ENCODE results near the gene PFDN6.

Gene PFDN6

GRCh38 chr6:33317669-33318425 lies 28.4 kb downstream of the PFDN6 start, which contains the start of gene ZBTB22:
ZBTB22 (minus strand) TSS chr6:33317744; CDS start chr6:33316916, 828 bp downstream.
- Histone ChIP-seq H3K4me3 (ENCODE audit: low read length) (peak within 1 kb of the TSS; percentile 61; the same call in 1 of the 2 replicates), H3K4me1 (ENCODE audit: control insufficient read depth, insufficient read depth, low read length) (peaks cover 6% of the 10 kb centered on the region; the same call in 1 of the 2 replicates), H3K36me3 (ENCODE audit: control insufficient read depth, insufficient read depth, low read length) (peaks cover 22% of the 10 kb centered on the region), H3K27ac (ENCODE audit: low read length) (no peak within 1 kb of the TSS), H3K27me3 (ENCODE audit: control insufficient read depth, insufficient read depth, low read length) (no peaks in the 10 kb centered on the region), H3K9me3 (ENCODE audit: control insufficient read depth, insufficient read depth, low read length) (no peaks in the 10 kb centered on the region)
- no CpG with 5 or more reads among the region's 44 CpGs for WGBS (ENCODE audit: insufficient coverage, insufficient read length)
- peak; percentile 96 for DNase-seq (ENCODE audit: low read depth, low spot score)

- H3K9me3 ChIP-seq (ENCODE audit: control insufficient read depth, insufficient read depth, low read length), result no peaks in the 10 kb centered on the region
- no CpG with 5 or more reads among the region's 8 CpGs for WGBS (ENCODE audit: insufficient coverage, insufficient read length)
- no peaks in the 10 kb centered on the region for H3K27me3 ChIP-seq (ENCODE audit: control insufficient read depth, insufficient read depth, low read length)
- H3K27ac ChIP-seq (ENCODE audit: low read length), result no peak overlapping the region
- H3K36me3 ChIP-seq (ENCODE audit: control insufficient read depth, insufficient read depth, low read length), result peaks cover 22% of the 10 kb centered on the region
- H3K4me1 ChIP-seq (ENCODE audit: control insufficient read depth, insufficient read depth, low read length), result peaks cover 6% of the 10 kb centered on the region; the same call in 1 of the 2 replicates
- no peak for DNase-seq (ENCODE audit: low read depth, low spot score)
- no peak overlapping the region for H3K4me3 ChIP-seq (ENCODE audit: low read length)
Measured at GRCh38 chr6:33318426-33319073, 29.1 kb downstream of the PFDN6 start.

GRCh38 chr6:33319939-33320314 lies 30.5 kb downstream of the PFDN6 start:
- Histone ChIP-seq H3K4me1 (ENCODE audit: control insufficient read depth, insufficient read depth, low read length) (peaks cover 6% of the 10 kb centered on the region; the same call in 1 of the 2 replicates), H3K27me3 (ENCODE audit: control insufficient read depth, insufficient read depth, low read length) (no peaks in the 10 kb centered on the region), H3K36me3 (ENCODE audit: control insufficient read depth, insufficient read depth, low read length) (peaks cover 22% of the 10 kb centered on the region), H3K9me3 (ENCODE audit: control insufficient read depth, insufficient read depth, low read length) (no peaks in the 10 kb centered on the region), H3K27ac (ENCODE audit: low read length) (no peak overlapping the region), H3K4me3 (ENCODE audit: low read length) (no peak overlapping the region)
- WGBS (ENCODE audit: insufficient coverage, insufficient read length), result no CpG with 5 or more reads among the region's 3 CpGs
- DNase-seq (ENCODE audit: low read depth, low spot score), result no peak

GRCh38 chr6:33320315-33321181 lies 31.1 kb downstream of the PFDN6 start:
- H3K36me3 ChIP-seq (ENCODE audit: control insufficient read depth, insufficient read depth, low read length), result peaks cover 22% of the 10 kb centered on the region
- H3K4me1 ChIP-seq (ENCODE audit: control insufficient read depth, insufficient read depth, low read length), result peaks cover 4% of the 10 kb centered on the region; the same call in 1 of the 2 replicates
- no CpG with 5 or more reads among the region's 32 CpGs for WGBS (ENCODE audit: insufficient coverage, insufficient read length)
- H3K9me3 ChIP-seq (ENCODE audit: control insufficient read depth, insufficient read depth, low read length), result no peaks in the 10 kb centered on the region
- no peaks in the 10 kb centered on the region for H3K27me3 ChIP-seq (ENCODE audit: control insufficient read depth, insufficient read depth, low read length)
- H3K4me3 ChIP-seq (ENCODE audit: low read length), result no peak overlapping the region
- DNase-seq (ENCODE audit: low read depth, low spot score), result no peak
- H3K27ac ChIP-seq (ENCODE audit: low read length), result no peak overlapping the region

GRCh38 chr6:33321227-33321626 lies 31.8 kb downstream of the PFDN6 start:
- DNase-seq (ENCODE audit: low read depth, low spot score), result no peak
- no peak overlapping the region for H3K27ac ChIP-seq (ENCODE audit: low read length)
- H3K27me3 ChIP-seq (ENCODE audit: control insufficient read depth, insufficient read depth, low read length), result no peaks in the 10 kb centered on the region
- H3K4me1 ChIP-seq (ENCODE audit: control insufficient read depth, insufficient read depth, low read length), result peaks cover 4% of the 10 kb centered on the region; the same call in 1 of the 2 replicates
- peaks cover 22% of the 10 kb centered on the region for H3K36me3 ChIP-seq (ENCODE audit: control insufficient read depth, insufficient read depth, low read length)
- no CpG with 5 or more reads among the region's 9 CpGs for WGBS (ENCODE audit: insufficient coverage, insufficient read length)
- no peak overlapping the region for H3K4me3 ChIP-seq (ENCODE audit: low read length)
- no peaks in the 10 kb centered on the region for H3K9me3 ChIP-seq (ENCODE audit: control insufficient read depth, insufficient read depth, low read length)

- no CpG with 5 or more reads among the region's 12 CpGs for WGBS (ENCODE audit: insufficient coverage, insufficient read length)
- Histone ChIP-seq H3K4me3 (ENCODE audit: low read length) (peak overlapping the region; percentile 64; the same call in 1 of the 2 replicates), H3K27ac (ENCODE audit: low read length) (no peak overlapping the region), H3K9me3 (ENCODE audit: control insufficient read depth, insufficient read depth, low read length) (no peaks in the 10 kb centered on the region), H3K4me1 (ENCODE audit: control insufficient read depth, insufficient read depth, low read length) (peaks cover 4% of the 10 kb centered on the region; the same call in 1 of the 2 replicates), H3K36me3 (ENCODE audit: control insufficient read depth, insufficient read depth, low read length) (peaks cover 22% of the 10 kb centered on the region), H3K27me3 (ENCODE audit: control insufficient read depth, insufficient read depth, low read length) (no peaks in the 10 kb centered on the region)
- DNase-seq (ENCODE audit: low read depth, low spot score), result no peak
Measured at GRCh38 chr6:33323623-33323948, 34.2 kb downstream of the PFDN6 start.

- Histone ChIP-seq H3K36me3 (ENCODE audit: control insufficient read depth, insufficient read depth, low read length) (peaks cover 16% of the 10 kb centered on the region), H3K4me3 (ENCODE audit: low read length) (no peak overlapping the region; the same call in 1 of the 2 replicates), H3K27ac (ENCODE audit: low read length) (no peak overlapping the region), H3K9me3 (ENCODE audit: control insufficient read depth, insufficient read depth, low read length) (no peaks in the 10 kb centered on the region), H3K27me3 (ENCODE audit: control insufficient read depth, insufficient read depth, low read length) (no peaks in the 10 kb centered on the region), H3K4me1 (ENCODE audit: control insufficient read depth, insufficient read depth, low read length) (peaks cover 2% of the 10 kb centered on the region; the same call in 1 of the 2 replicates)
- WGBS (ENCODE audit: insufficient coverage, insufficient read length), result no CpG with 5 or more reads among the region's 7 CpGs
- no peak for DNase-seq (ENCODE audit: low read depth, low spot score)
Measured at GRCh38 chr6:33324125-33324524, 34.7 kb downstream of the PFDN6 start.

- Histone ChIP-seq H3K9me3 (ENCODE audit: control insufficient read depth, insufficient read depth, low read length) (no peaks in the 10 kb centered on the region), H3K27me3 (ENCODE audit: control insufficient read depth, insufficient read depth, low read length) (no peaks in the 10 kb centered on the region), H3K4me3 (ENCODE audit: low read length) (no peak overlapping the region), H3K27ac (ENCODE audit: low read length) (no peak overlapping the region), H3K4me1 (ENCODE audit: control insufficient read depth, insufficient read depth, low read length) (no peaks in the 10 kb centered on the region), H3K36me3 (ENCODE audit: control insufficient read depth, insufficient read depth, low read length) (no peaks in the 10 kb centered on the region)
- no CpG with 5 or more reads among the region's 5 CpGs for WGBS (ENCODE audit: insufficient coverage, insufficient read length)
- DNase-seq (ENCODE audit: low read depth, low spot score), result no peak
Measured at GRCh38 chr6:33329058-33329457, 39.7 kb downstream of the PFDN6 start.

- no peak overlapping the region for H3K27ac ChIP-seq (ENCODE audit: low read length)
Measured at GRCh38 chr6:33330736-33331135, 41.3 kb downstream of the PFDN6 start.

GRCh38 chr6:33333666-33334065 lies 44.3 kb downstream of the PFDN6 start:
- Histone ChIP-seq H3K9me3 (ENCODE audit: control insufficient read depth, insufficient read depth, low read length) (no peaks in the 10 kb centered on the region), H3K4me3 (ENCODE audit: low read length) (no peak overlapping the region), H3K27ac (ENCODE audit: low read length) (no peak overlapping the region), H3K36me3 (ENCODE audit: control insufficient read depth, insufficient read depth, low read length) (no peaks in the 10 kb centered on the region), H3K27me3 (ENCODE audit: control insufficient read depth, insufficient read depth, low read length) (no peaks in the 10 kb centered on the region), H3K4me1 (ENCODE audit: control insufficient read depth, insufficient read depth, low read length) (no peaks in the 10 kb centered on the region)
- WGBS (ENCODE audit: insufficient coverage, insufficient read length), result no CpG with 5 or more reads among the region's 4 CpGs
- no peak for DNase-seq (ENCODE audit: low read depth, low spot score)

More at GRCh38 chr6:33330736-33331135, 41.3 kb downstream of the PFDN6 start:
- no peak overlapping the region for H3K4me3 ChIP-seq (ENCODE audit: low read length)
- WGBS (ENCODE audit: insufficient coverage, insufficient read length), result no CpG with 5 or more reads among the region's 10 CpGs
- H3K9me3 ChIP-seq (ENCODE audit: control insufficient read depth, insufficient read depth, low read length), result no peaks in the 10 kb centered on the region
- no peaks in the 10 kb centered on the region for H3K36me3 ChIP-seq (ENCODE audit: control insufficient read depth, insufficient read depth, low read length)
- H3K4me1 ChIP-seq (ENCODE audit: control insufficient read depth, insufficient read depth, low read length), result no peaks in the 10 kb centered on the region
- H3K27me3 ChIP-seq (ENCODE audit: control insufficient read depth, insufficient read depth, low read length), result no peaks in the 10 kb centered on the region
- no peak for DNase-seq (ENCODE audit: low read depth, low spot score)
